KMS-11 (cell line): ENCODE measurements around the gene AKT3.

Experiments
- H2AFZ ChIP-seq: fragments of 200-600 bp; sonication (generic); 2 replicates; pipeline ENCODE4 v1.6.1; 2016; ENCODE audit warnings: antibody characterized with exemption, mixed run types, low read depth
- H3K27ac ChIP-seq: fragments of 200-600 bp; sonication (generic); 2 replicates; pipeline ENCODE4 v1.6.1; 2016; ENCODE audit warnings: mild to moderate bottlenecking, mixed run types
- H3K27me3 ChIP-seq: fragments of 200-600 bp; sonication (generic); 2 replicates; pipeline ENCODE4 v1.6.1; 2017; ENCODE audit warnings: mild to moderate bottlenecking, low read depth, mixed run types, moderate library complexity; ENCODE audit not compliant: insufficient read depth
- H3K36me3 ChIP-seq: fragments of 200-600 bp; sonication (generic); 2 replicates; pipeline ENCODE4 v1.6.1; 2017; ENCODE audit warnings: mild to moderate bottlenecking, mixed run types; ENCODE audit not compliant: insufficient read depth
- H3K4me1 ChIP-seq: fragments of 200-600 bp; sonication (generic); 2 replicates; pipeline ENCODE4 v1.6.1; 2016; ENCODE audit warnings: mild to moderate bottlenecking, low read depth, mixed run types; ENCODE audit not compliant: poor library complexity, severe bottlenecking
- H3K4me2 ChIP-seq: fragments of 200-600 bp; sonication (generic); 2 replicates; pipeline ENCODE4 v1.7.0; 2016; ENCODE audit warnings: mild to moderate bottlenecking, mixed run types
- H3K4me3 ChIP-seq: fragments of 200-600 bp; sonication (generic); IDR thresholded peaks from 2 replicates; pipeline ENCODE4 v1.6.1; 2017; ENCODE audit warnings: low read depth, low read length, mixed read lengths; ENCODE audit not compliant: insufficient read depth
- H3K79me2 ChIP-seq: fragments of 200-600 bp; sonication (generic); 2 replicates; pipeline ENCODE4 v1.6.1; 2016; ENCODE audit warnings: low read depth, mixed run types; ENCODE audit not compliant: insufficient read depth
- H3K9ac ChIP-seq: fragments of 200-600 bp; sonication (generic); 2 replicates; pipeline ENCODE4 v1.6.1; 2016; ENCODE audit warnings: mild to moderate bottlenecking, mixed run types
- H4K20me1 ChIP-seq: fragments of 200-600 bp; sonication (generic); 2 replicates; pipeline ENCODE4 v1.6.1; 2016; ENCODE audit warnings: mild to moderate bottlenecking, mixed run types; ENCODE audit not compliant: insufficient read depth
- TF ChIP-seq, protein P1 (sequence below): fragments of 200-600 bp; sonication (generic); conservative IDR thresholded peaks from 2 replicates; pipeline ENCODE4 v1.6.1; 2017; ENCODE audit warnings: low read depth, mild to moderate bottlenecking, antibody characterized with exemption, low read length, moderate library complexity, mixed read lengths

The AKT3 gene

DNA sequence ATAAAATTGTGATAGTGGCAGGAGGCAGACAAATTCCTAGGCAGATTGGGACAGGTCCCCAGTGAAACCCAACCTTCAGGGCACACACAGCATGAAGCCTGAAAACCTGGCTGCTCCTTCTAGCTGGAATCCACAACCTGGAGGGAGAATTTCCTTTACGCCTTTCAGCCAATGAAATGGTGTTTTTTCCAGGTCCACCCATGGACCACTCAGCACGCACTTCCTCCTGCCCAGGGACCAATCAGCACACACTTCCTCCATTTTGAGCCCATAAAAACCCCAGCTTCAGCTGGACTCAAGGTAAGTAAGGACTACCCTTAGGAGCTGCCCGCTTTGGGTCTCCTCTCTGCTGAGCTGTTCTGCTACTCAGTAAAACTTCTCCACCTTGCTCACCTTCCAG is 120.1 kb downstream of the AKT3 start:
- no peak overlapping the region for H3K4me3 ChIP-seq
- H3K27me3 ChIP-seq, result no peaks in the 10 kb centered on the region
- H3K9ac ChIP-seq, result no peak overlapping the region
- no peak overlapping the region for H3K4me2 ChIP-seq
- H4K20me1 ChIP-seq, result no peaks in the 10 kb centered on the region
- H3K79me2 ChIP-seq, result no peaks in the 10 kb centered on the region
- peaks cover 22% of the 10 kb centered on the region for H3K4me1 ChIP-seq
- H2AFZ ChIP-seq, result no peak overlapping the region
- no peaks in the 10 kb centered on the region for H3K36me3 ChIP-seq
- TF ChIP-seq, protein P1, sequence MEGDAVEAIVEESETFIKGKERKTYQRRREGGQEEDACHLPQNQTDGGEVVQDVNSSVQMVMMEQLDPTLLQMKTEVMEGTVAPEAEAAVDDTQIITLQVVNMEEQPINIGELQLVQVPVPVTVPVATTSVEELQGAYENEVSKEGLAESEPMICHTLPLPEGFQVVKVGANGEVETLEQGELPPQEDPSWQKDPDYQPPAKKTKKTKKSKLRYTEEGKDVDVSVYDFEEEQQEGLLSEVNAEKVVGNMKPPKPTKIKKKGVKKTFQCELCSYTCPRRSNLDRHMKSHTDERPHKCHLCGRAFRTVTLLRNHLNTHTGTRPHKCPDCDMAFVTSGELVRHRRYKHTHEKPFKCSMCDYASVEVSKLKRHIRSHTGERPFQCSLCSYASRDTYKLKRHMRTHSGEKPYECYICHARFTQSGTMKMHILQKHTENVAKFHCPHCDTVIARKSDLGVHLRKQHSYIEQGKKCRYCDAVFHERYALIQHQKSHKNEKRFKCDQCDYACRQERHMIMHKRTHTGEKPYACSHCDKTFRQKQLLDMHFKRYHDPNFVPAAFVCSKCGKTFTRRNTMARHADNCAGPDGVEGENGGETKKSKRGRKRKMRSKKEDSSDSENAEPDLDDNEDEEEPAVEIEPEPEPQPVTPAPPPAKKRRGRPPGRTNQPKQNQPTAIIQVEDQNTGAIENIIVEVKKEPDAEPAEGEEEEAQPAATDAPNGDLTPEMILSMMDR, result no peak
- no peak overlapping the region for H3K27ac ChIP-seq

DNA sequence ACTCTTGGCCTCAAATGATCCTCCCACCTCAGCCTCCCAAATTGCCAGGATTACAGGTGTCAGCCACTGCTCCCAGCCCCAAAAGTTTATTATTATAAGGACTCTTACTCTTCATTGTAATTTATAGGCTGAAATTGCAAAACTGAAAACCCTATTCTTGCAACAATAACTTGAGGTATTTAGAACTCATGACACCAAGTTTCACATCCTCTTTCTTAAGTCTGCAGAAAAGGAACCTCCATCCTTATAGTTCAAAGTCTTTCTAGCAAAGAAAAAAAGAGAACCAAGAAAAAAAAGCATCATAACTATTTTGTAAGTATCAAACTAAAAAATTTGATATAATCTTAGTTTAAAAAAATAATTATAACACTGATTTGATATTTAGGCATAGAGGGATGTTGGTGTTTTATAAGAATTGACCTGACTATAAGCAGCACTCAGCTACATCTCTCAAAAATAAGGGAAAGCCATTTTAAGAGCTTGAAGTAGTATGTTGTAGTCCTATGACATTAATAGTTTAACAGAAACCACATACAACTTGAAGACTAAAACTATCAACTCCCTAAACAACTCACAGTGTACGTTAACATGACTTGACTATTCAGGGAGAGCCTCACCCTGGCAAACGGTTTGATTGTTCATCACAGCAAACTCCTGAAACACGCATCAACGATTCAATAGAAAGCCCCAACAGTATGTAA is 122.4 kb downstream of the AKT3 start:
- H3K36me3 ChIP-seq, result no peaks in the 10 kb centered on the region
- H3K4me1 ChIP-seq, result peaks cover 27% of the 10 kb centered on the region
- H2AFZ ChIP-seq, result no peak overlapping the region
- no peak overlapping the region for H3K27ac ChIP-seq
- H4K20me1 ChIP-seq, result no peaks in the 10 kb centered on the region
- TF ChIP-seq, protein P1, result no peak
- H3K79me2 ChIP-seq, result no peaks in the 10 kb centered on the region
- no peak overlapping the region for H3K4me3 ChIP-seq
- no peak overlapping the region for H3K9ac ChIP-seq
- H3K27me3 ChIP-seq, result no peaks in the 10 kb centered on the region
- H3K4me2 ChIP-seq, result no peak overlapping the region

DNA sequence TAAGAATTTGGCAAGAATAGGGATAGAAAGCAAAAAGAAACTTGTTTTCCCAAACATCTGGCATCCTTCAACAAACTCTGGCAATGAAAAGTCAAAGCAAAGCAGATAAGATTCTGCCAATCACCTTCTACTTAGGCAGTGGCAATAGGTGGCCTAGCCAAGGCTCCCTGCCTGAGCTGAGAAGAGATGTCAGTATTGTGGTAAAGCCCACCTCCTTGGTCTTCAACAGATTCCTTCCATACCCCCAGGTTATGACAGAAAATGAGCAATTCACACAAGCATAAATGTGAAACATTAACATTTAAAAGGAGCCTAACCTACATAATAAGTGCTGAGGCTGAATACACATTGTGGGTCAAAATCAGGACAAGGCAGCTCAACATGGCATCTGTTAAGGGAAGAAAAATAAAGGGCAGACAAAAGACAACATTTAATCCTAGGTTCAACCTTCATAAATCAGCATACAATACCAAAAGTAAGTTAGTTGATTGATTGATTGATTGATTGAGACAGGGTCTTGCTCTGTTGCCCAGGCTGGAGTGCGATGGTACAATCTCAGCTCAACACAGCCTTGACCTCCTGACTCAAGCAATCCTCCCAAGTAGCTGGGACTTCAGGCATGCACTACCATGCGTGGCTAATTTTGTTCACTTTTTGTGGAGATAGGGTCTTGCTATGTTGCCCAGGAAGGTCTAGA is 123.1 kb downstream of the AKT3 start:
- TF ChIP-seq, protein P1, result no peak
- Histone ChIP-seq H3K27ac (no peak overlapping the region), H3K4me3 (no peak overlapping the region)

DNA sequence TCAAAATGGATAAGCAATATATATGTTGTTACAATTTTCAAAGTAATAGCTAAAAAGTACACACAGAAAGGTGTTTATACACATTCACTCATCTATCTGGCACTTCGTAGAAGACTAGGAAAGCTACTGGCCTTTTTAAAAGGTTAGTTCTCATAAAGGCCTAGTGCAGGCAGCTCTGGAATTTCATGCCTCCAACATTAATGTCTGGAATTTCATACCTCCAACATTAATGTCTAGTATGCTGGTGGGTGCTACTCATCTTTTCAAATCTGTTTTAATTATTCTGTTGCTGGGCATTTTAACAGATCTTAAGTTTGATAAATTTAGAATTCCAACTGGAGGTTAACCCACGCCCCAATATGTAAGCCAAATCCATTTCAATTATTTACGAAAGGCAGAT is 124.2 kb downstream of the AKT3 start:
- H2AFZ ChIP-seq, result no peak overlapping the region
- no peaks in the 10 kb centered on the region for H3K27me3 ChIP-seq
- no peak overlapping the region for H3K4me3 ChIP-seq
- H3K9ac ChIP-seq, result no peak overlapping the region
- H3K79me2 ChIP-seq, result no peaks in the 10 kb centered on the region
- H4K20me1 ChIP-seq, result no peaks in the 10 kb centered on the region
- H3K4me1 ChIP-seq, result peaks cover 27% of the 10 kb centered on the region
- H3K4me2 ChIP-seq, result no peak overlapping the region
- no peak overlapping the region for H3K27ac ChIP-seq
- no peaks in the 10 kb centered on the region for H3K36me3 ChIP-seq
- TF ChIP-seq, protein P1, result no peak

More for the DNA sequence above, 123.1 kb downstream of the AKT3 start:
- peaks cover 27% of the 10 kb centered on the region for H3K4me1 ChIP-seq
- H3K27me3 ChIP-seq, result no peaks in the 10 kb centered on the region
- no peaks in the 10 kb centered on the region for H3K36me3 ChIP-seq
- no peaks in the 10 kb centered on the region for H4K20me1 ChIP-seq
- no peak overlapping the region for H2AFZ ChIP-seq
- no peaks in the 10 kb centered on the region for H3K79me2 ChIP-seq
- no peak overlapping the region for H3K9ac ChIP-seq
- H3K4me2 ChIP-seq, result no peak overlapping the region
